ES-I3 (cell line): Measurements from ENCODE around the gene PCDHB3.
"Not testable (repeated sequence)": the region's sequence is repeated elsewhere in the genome, so short reads cannot be mapped to it uniquely, and the experiment has no call there.

Source experiments
- H3K36me3 ChIP-seq: 2 replicates; pipeline ENCODE4 v1.6.1; 2013; ENCODE audit warnings: mild to moderate bottlenecking, low read length, control low read depth, moderate library complexity; ENCODE audit not compliant: insufficient read depth
- H3K4me1 ChIP-seq: 2 replicates; pipeline ENCODE4 v1.6.1; 2013; ENCODE audit warnings: mild to moderate bottlenecking, control low read depth, low read length; ENCODE audit not compliant: insufficient read depth
- H3K9ac ChIP-seq: 2 replicates; pipeline ENCODE4 v1.6.1; 2013; ENCODE audit warnings: low read depth, mild to moderate bottlenecking, low read length, moderate library complexity
- H3K9me3 ChIP-seq: 2 replicates; pipeline ENCODE4 v1.6.1; 2013; ENCODE audit warnings: mild to moderate bottlenecking, low read length, moderate library complexity; ENCODE audit not compliant: control insufficient read depth, insufficient read depth

Gene PCDHB3

GRCh38 chr5:141100243-141100805 lies at the start of gene PCDHB3:
Gene PCDHB3, plus strand, starts transcription at chr5:141100473. Its CDS starts 177 bp downstream, at chr5:141100650.
- Histone ChIP-seq H3K9ac (peak within 1 kb of the TSS; percentile 25), H3K9me3 (no peaks in the 10 kb centered on the region), H3K36me3 (no peaks in the 10 kb centered on the region), H3K4me1 (no peaks in the 10 kb centered on the region)

DNA sequence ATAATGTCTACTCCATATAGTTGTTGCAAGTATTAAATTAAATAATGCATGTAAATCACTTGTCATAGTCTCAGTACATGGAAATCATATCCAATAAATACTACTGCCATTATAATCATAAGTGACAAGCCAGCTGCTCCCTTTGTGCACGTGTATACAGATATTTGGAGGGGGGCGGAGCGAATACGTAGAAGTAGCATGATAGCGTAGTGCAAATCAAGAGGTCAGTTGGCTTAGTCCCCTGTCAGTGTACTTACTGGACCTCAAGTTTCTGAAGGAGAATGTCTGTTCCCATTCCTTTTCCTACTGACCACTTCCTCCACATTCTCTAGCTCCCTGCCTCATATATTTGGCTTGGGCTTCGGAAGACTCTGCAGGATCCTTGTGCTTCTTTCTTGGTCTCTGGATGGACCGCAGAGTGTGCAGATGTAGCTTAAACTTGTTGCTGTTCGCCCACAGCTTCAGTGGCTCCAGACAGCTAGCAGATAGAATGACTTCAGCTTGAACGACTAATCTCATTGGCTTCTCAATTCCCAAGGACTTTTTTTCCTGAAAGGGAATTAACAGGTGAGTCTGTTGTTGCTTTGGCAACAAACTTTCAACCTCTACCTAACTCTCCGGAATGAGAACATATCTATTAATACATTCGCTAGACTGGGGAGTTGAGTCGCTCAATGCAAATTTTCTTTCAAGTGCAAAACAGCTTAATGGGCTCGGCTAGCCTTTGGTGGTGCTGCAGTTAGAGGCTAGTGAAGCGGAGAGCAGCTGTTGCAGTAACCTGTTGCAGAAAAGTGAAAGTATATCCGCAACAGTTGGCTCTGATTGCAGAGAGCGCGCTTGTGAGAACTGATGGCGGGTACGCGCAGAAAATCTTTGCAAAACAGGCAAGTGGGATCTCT lies 49.4 kb upstream of the PCDHB3 start, which contains the start of gene PCDHB1:
Gene PCDHB1, plus strand, starts transcription at position 753 of the 899 bp plus-strand sequence. Its CDS starts 97 bp downstream, at position 850.
- H3K36me3 ChIP-seq: no peaks in the 10 kb centered on the region
- peaks cover 2% of the 10 kb centered on the region; the same call in 1 of the 2 replicates for H3K9me3 ChIP-seq
- no peaks in the 10 kb centered on the region for H3K4me1 ChIP-seq
- peak within 1 kb of the TSS; percentile 52 for H3K9ac ChIP-seq

- Histone ChIP-seq H3K36me3 (no peaks in the 10 kb centered on the region), H3K9me3 (peaks cover under 1% of the 10 kb centered on the region; the same call in 1 of the 2 replicates), H3K4me1 (no peaks in the 10 kb centered on the region), H3K9ac (peak overlapping the region; percentile 52; the same call in 1 of the 2 replicates)
These were observed 48.8 kb upstream of the PCDHB3 start for GRCh38 chr5:141051521-141051866.

DNA sequence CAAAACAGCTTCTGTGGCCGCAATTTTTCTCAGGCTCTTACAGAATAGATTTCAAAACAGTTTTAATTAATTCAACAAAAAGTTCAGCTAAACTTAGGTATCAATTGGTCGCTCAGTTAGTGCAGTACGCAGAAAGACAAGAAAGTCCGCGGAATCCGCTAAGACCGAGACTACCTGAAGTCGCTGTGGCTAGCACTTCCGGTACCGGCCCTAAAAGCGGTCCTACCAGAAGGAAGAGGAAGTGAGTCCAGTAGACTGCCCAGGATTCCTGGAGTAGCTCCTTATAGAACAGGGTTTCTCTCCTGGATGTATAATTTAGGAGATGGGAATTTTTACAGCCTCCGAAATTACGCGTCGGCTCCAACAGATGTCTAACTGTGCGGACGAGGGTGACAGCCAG lies 22.4 kb upstream of the PCDHB3 start:
- Histone ChIP-seq H3K4me1 (no peaks in the 10 kb centered on the region), H3K9me3 (no peaks in the 10 kb centered on the region; the same call in 1 of the 2 replicates), H3K9ac (peak overlapping the region; percentile 81), H3K36me3 (no peaks in the 10 kb centered on the region)

GRCh38 chr5:141082228-141082627 lies 18.0 kb upstream of the PCDHB3 start:
- no peaks in the 10 kb centered on the region; the same call in 1 of the 2 replicates for H3K9me3 ChIP-seq
- H3K9ac ChIP-seq: no peak overlapping the region
- no peaks in the 10 kb centered on the region; the same call in 1 of the 2 replicates for H3K4me1 ChIP-seq
- no peaks in the 10 kb centered on the region for H3K36me3 ChIP-seq

DNA sequence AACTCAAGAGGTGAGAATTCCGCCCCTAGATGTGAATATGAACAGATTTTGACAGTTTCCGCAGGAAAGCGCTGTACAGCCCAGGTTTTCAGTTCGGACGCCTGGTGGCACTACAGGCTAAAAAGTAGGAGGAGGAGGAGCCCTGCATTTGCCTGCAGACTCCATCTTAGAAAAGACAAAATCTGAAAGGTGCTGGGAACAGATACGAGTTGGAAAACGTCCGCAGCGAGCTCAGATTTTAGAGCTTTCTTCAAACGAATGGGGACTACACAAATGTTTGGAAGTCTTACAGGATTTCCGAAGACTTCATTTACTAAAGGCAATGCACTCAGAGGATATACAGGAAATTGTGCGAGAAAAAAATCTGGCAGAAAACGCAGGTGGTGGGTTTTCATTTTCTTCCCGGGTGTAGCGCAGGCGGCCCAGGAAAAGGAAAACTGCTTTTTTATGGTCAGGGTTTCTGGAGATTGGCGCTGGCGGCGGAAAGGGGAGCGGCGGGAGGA lies 15.7 kb upstream of the PCDHB3 start:
- H3K9ac ChIP-seq: peak overlapping the region; percentile 57
- no peaks in the 10 kb centered on the region; the same call in 1 of the 2 replicates for H3K4me1 ChIP-seq
- no peaks in the 10 kb centered on the region for H3K36me3 ChIP-seq
- H3K9me3 ChIP-seq: no peaks in the 10 kb centered on the region

GRCh38 chr5:141094481-141095262 lies 5.6 kb upstream of the PCDHB3 start, which contains the start of gene PCDHB2:
Gene PCDHB2, plus strand, starts transcription at chr5:141094615. Its CDS starts 176 bp downstream, at chr5:141094791.
- H3K36me3 ChIP-seq: no peaks in the 10 kb centered on the region
- no peaks in the 10 kb centered on the region for H3K9me3 ChIP-seq
- H3K4me1 ChIP-seq: no peaks in the 10 kb centered on the region
- peak within 1 kb of the TSS; percentile 72 for H3K9ac ChIP-seq

GRCh38 chr5:141095263-141095641 lies 5.0 kb upstream of the PCDHB3 start:
- H3K4me1 ChIP-seq: no peaks in the 10 kb centered on the region
- no peaks in the 10 kb centered on the region for H3K36me3 ChIP-seq
- no peaks in the 10 kb centered on the region for H3K9me3 ChIP-seq
- peak overlapping the region; percentile 72 for H3K9ac ChIP-seq

- not testable (repeated sequence) for H3K9me3 ChIP-seq, H3K36me3 ChIP-seq, H3K9ac ChIP-seq, H3K4me1 ChIP-seq
These were observed 4.1 kb upstream of the PCDHB3 start for GRCh38 chr5:141096181-141096580.

GRCh38 chr5:141096586-141096985 lies 3.7 kb upstream of the PCDHB3 start:
- not testable (repeated sequence) for H3K9ac ChIP-seq, H3K9me3 ChIP-seq, H3K4me1 ChIP-seq, H3K36me3 ChIP-seq

DNA sequence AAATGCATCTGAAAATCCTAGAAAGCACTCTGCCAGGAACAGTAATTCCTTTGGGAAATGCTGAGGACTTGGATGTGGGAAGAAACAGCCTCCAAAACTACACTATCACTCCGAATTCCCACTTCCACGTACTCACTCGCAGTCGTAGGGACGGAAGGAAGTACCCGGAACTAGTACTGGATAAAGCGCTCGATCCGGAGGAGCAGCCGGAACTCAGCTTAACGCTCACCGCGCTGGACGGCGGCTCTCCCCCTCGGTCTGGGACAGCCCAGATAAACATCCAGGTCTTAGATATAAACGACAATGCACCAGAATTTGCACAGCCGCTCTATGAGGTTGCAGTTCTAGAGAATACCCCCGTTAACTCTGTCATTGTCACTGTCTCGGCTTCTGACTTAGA lies 786 bp downstream of the PCDHB3 start:
- no peaks in the 10 kb centered on the region for H3K4me1 ChIP-seq
- H3K9me3 ChIP-seq: no peaks in the 10 kb centered on the region
- H3K9ac ChIP-seq: no peak overlapping the region

DNA sequence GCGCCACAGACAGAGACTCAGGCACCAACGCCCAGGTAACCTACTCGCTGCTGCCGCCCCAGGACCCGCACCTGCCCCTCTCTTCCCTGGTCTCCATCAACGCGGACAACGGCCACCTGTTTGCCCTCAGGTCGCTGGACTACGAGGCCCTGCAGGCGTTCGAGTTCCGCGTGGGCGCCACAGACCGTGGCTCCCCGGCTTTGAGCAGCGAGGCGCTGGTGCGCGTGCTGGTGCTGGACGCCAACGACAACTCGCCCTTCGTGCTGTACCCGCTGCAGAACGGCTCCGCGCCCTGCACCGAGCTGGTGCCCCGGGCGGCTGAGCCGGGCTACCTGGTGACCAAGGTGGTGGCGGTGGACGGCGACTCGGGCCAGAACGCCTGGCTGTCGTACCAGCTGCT lies 1.8 kb downstream of the PCDHB3 start:
- H3K9me3 ChIP-seq, H3K9ac ChIP-seq, H3K36me3 ChIP-seq, H3K4me1 ChIP-seq: not testable (repeated sequence)

More for the DNA sequence above, 786 bp downstream of the PCDHB3 start:
- H3K36me3 ChIP-seq: no peaks in the 10 kb centered on the region

GRCh38 chr5:141102471-141102870 lies 2.2 kb downstream of the PCDHB3 start:
- H3K36me3 ChIP-seq, H3K9ac ChIP-seq, H3K9me3 ChIP-seq, H3K4me1 ChIP-seq: not testable (repeated sequence)

GRCh38 chr5:141105350-141105749 lies 5.1 kb downstream of the PCDHB3 start:
- no peak overlapping the region for H3K9ac ChIP-seq
- no peaks in the 10 kb centered on the region for H3K4me1 ChIP-seq
- H3K36me3 ChIP-seq: no peaks in the 10 kb centered on the region
- H3K9me3 ChIP-seq: no peaks in the 10 kb centered on the region
